ENCODE data around the gene NAA15.
"Not testable (repeated sequence)": the region's sequence is repeated elsewhere in the genome, so short reads cannot be mapped to it uniquely, and the experiment has no call there.

NAA15 gene

GRCh38 chr4:139301113-139301820, at the start of gene NAA15:
Gene NAA15 (plus strand): TSS chr4:139301505. CDS start chr4:139301778, 273 bp downstream.
- H3K9me3 ChIP-seq (ENCODE audit: control insufficient read depth in 2 of 2, low read length in 2 of 2): no peaks in the 10 kb centered on the region
- peak within 1 kb of the TSS; percentile 92 to 96 for H3K9ac ChIP-seq (ENCODE audit: low read depth in 1 of 2, low read length in 2 of 2)
- no peaks in the 10 kb centered on the region for H3K27me3 ChIP-seq (ENCODE audit: control insufficient read depth in 2 of 2, insufficient read depth in 2 of 2, low read length in 2 of 2)
- peak within 1 kb of the TSS; percentile 84 to 99 for H3K4me3 ChIP-seq (ENCODE audit: low read length in 2 of 2)
- H3K27ac ChIP-seq (ENCODE audit: low read depth in 2 of 2, low read length in 2 of 2): peak within 1 kb of the TSS; percentile 93 to 98
- H3K4me1 ChIP-seq (ENCODE audit: control insufficient read depth in 2 of 2, insufficient read depth in 2 of 2, low read length in 2 of 2): peaks cover 12 to 23% of the 10 kb centered on the region in 2 donors
- peaks cover 0 to 2% of the 10 kb centered on the region in 2 donors for H3K36me3 ChIP-seq (ENCODE audit: control insufficient read depth in 2 of 2, insufficient read depth in 2 of 2, low read length in 2 of 2)

- H3K27me3 ChIP-seq (ENCODE audit: control insufficient read depth in 2 of 2, insufficient read depth in 2 of 2, low read length in 2 of 2): no peaks in the 10 kb centered on the region
- no peak overlapping the region for H3K9ac ChIP-seq (ENCODE audit: low read depth in 1 of 2, low read length in 2 of 2)
- no peaks in the 10 kb centered on the region for H3K9me3 ChIP-seq (ENCODE audit: control insufficient read depth in 2 of 2, low read length in 2 of 2)
- H3K4me1 ChIP-seq (ENCODE audit: control insufficient read depth in 2 of 2, insufficient read depth in 2 of 2, low read length in 2 of 2): peaks cover 0 to 3% of the 10 kb centered on the region in 2 donors
- H3K4me3 ChIP-seq (ENCODE audit: low read length in 2 of 2): no peak overlapping the region
- H3K36me3 ChIP-seq (ENCODE audit: control insufficient read depth in 2 of 2, insufficient read depth in 2 of 2, low read length in 2 of 2): no peaks in the 10 kb centered on the region
- no peak overlapping the region for H3K27ac ChIP-seq (ENCODE audit: low read depth in 2 of 2, low read length in 2 of 2)
Measured at GRCh38 chr4:139253046-139253445, 48.3 kb upstream of the NAA15 start.

GRCh38 chr4:139253713-139254112, 47.6 kb upstream of the NAA15 start:
- peaks cover 0 to 3% of the 10 kb centered on the region in 2 donors for H3K4me1 ChIP-seq (ENCODE audit: control insufficient read depth in 2 of 2, insufficient read depth in 2 of 2, low read length in 2 of 2)
- H3K9ac ChIP-seq (ENCODE audit: low read depth in 1 of 2, low read length in 2 of 2): no peak overlapping the region
- H3K27ac ChIP-seq (ENCODE audit: low read depth in 2 of 2, low read length in 2 of 2): no peak overlapping the region
- H3K4me3 ChIP-seq (ENCODE audit: low read length in 2 of 2): no peak overlapping the region
- H3K36me3 ChIP-seq (ENCODE audit: control insufficient read depth in 2 of 2, insufficient read depth in 2 of 2, low read length in 2 of 2): no peaks in the 10 kb centered on the region
- H3K27me3 ChIP-seq (ENCODE audit: control insufficient read depth in 2 of 2, insufficient read depth in 2 of 2, low read length in 2 of 2): no peaks in the 10 kb centered on the region
- no peaks in the 10 kb centered on the region for H3K9me3 ChIP-seq (ENCODE audit: control insufficient read depth in 2 of 2, low read length in 2 of 2)

GRCh38 chr4:139255581-139255980, 45.7 kb upstream of the NAA15 start:
- H3K4me1 ChIP-seq (ENCODE audit: control insufficient read depth in 2 of 2, insufficient read depth in 2 of 2, low read length in 2 of 2); H3K27ac ChIP-seq (ENCODE audit: low read depth in 2 of 2, low read length in 2 of 2): not testable (repeated sequence)

GRCh38 chr4:139256349-139256748, 45.0 kb upstream of the NAA15 start:
- peaks cover 0 to 3% of the 10 kb centered on the region in 2 donors for H3K4me1 ChIP-seq (ENCODE audit: control insufficient read depth in 2 of 2, insufficient read depth in 2 of 2, low read length in 2 of 2)
- no peaks in the 10 kb centered on the region for H3K9me3 ChIP-seq (ENCODE audit: control insufficient read depth in 2 of 2, low read length in 2 of 2)
- H3K9ac ChIP-seq (ENCODE audit: low read depth in 1 of 2, low read length in 2 of 2): no peak overlapping the region

More at GRCh38 chr4:139255581-139255980, 45.7 kb upstream of the NAA15 start:
- H3K36me3 ChIP-seq (ENCODE audit: control insufficient read depth in 2 of 2, insufficient read depth in 2 of 2, low read length in 2 of 2); H3K9ac ChIP-seq (ENCODE audit: low read depth in 1 of 2, low read length in 2 of 2); H3K9me3 ChIP-seq (ENCODE audit: control insufficient read depth in 2 of 2, low read length in 2 of 2); H3K4me3 ChIP-seq (ENCODE audit: low read length in 2 of 2); H3K27me3 ChIP-seq (ENCODE audit: control insufficient read depth in 2 of 2, insufficient read depth in 2 of 2, low read length in 2 of 2): not testable (repeated sequence)

GRCh38 chr4:139265654-139266053, 35.7 kb upstream of the NAA15 start:
- H3K9me3 ChIP-seq (ENCODE audit: control insufficient read depth in 2 of 2, low read length in 2 of 2): no peaks in the 10 kb centered on the region
- H3K4me3 ChIP-seq (ENCODE audit: low read length in 2 of 2): no peak overlapping the region
- H3K9ac ChIP-seq (ENCODE audit: low read depth in 1 of 2, low read length in 2 of 2): no peak overlapping the region
- peaks cover 0 to 4% of the 10 kb centered on the region in 2 donors for H3K4me1 ChIP-seq (ENCODE audit: control insufficient read depth in 2 of 2, insufficient read depth in 2 of 2, low read length in 2 of 2)
- H3K36me3 ChIP-seq (ENCODE audit: control insufficient read depth in 2 of 2, insufficient read depth in 2 of 2, low read length in 2 of 2): no peaks in the 10 kb centered on the region
- H3K27ac ChIP-seq (ENCODE audit: low read depth in 2 of 2, low read length in 2 of 2): no peak overlapping the region
- H3K27me3 ChIP-seq (ENCODE audit: control insufficient read depth in 2 of 2, insufficient read depth in 2 of 2, low read length in 2 of 2): no peaks in the 10 kb centered on the region

More at GRCh38 chr4:139256349-139256748, 45.0 kb upstream of the NAA15 start:
- Histone ChIP-seq H3K4me3 (ENCODE audit: low read length in 2 of 2) (no peak overlapping the region), H3K27me3 (ENCODE audit: control insufficient read depth in 2 of 2, insufficient read depth in 2 of 2, low read length in 2 of 2) (no peaks in the 10 kb centered on the region), H3K27ac (ENCODE audit: low read depth in 2 of 2, low read length in 2 of 2) (no peak overlapping the region), H3K36me3 (ENCODE audit: control insufficient read depth in 2 of 2, insufficient read depth in 2 of 2, low read length in 2 of 2) (no peaks in the 10 kb centered on the region)

- Histone ChIP-seq H3K27ac (ENCODE audit: low read depth in 2 of 2, low read length in 2 of 2) (peak overlapping the region; percentile 5 to 34), H3K4me1 (ENCODE audit: control insufficient read depth in 2 of 2, insufficient read depth in 2 of 2, low read length in 2 of 2) (peaks cover 0 to 4% of the 10 kb centered on the region in 2 donors), H3K27me3 (ENCODE audit: control insufficient read depth in 2 of 2, insufficient read depth in 2 of 2, low read length in 2 of 2) (no peaks in the 10 kb centered on the region), H3K4me3 (ENCODE audit: low read length in 2 of 2) (peak overlapping the region; percentile 54 to 66), H3K36me3 (ENCODE audit: control insufficient read depth in 2 of 2, insufficient read depth in 2 of 2, low read length in 2 of 2) (no peaks in the 10 kb centered on the region), H3K9ac (ENCODE audit: low read depth in 1 of 2, low read length in 2 of 2) (no peak overlapping the region), H3K9me3 (ENCODE audit: control insufficient read depth in 2 of 2, low read length in 2 of 2) (no peaks in the 10 kb centered on the region)
Measured at GRCh38 chr4:139266208-139266582, 35.1 kb upstream of the NAA15 start.

GRCh38 chr4:139266583-139267257, 34.6 kb upstream of the NAA15 start:
- Histone ChIP-seq H3K9ac (ENCODE audit: low read depth in 1 of 2, low read length in 2 of 2) (no peak overlapping the region), H3K27me3 (ENCODE audit: control insufficient read depth in 2 of 2, insufficient read depth in 2 of 2, low read length in 2 of 2) (no peaks in the 10 kb centered on the region), H3K4me3 (ENCODE audit: low read length in 2 of 2) (peak overlapping the region; percentile 54 to 66), H3K9me3 (ENCODE audit: control insufficient read depth in 2 of 2, low read length in 2 of 2) (no peaks in the 10 kb centered on the region), H3K36me3 (ENCODE audit: control insufficient read depth in 2 of 2, insufficient read depth in 2 of 2, low read length in 2 of 2) (no peaks in the 10 kb centered on the region), H3K27ac (ENCODE audit: low read depth in 2 of 2, low read length in 2 of 2) (peak overlapping the region; percentile 5 to 34), H3K4me1 (ENCODE audit: control insufficient read depth in 2 of 2, insufficient read depth in 2 of 2, low read length in 2 of 2) (peaks cover 0 to 4% of the 10 kb centered on the region in 2 donors)

- no peak overlapping the region for H3K27ac ChIP-seq (ENCODE audit: low read depth in 2 of 2, low read length in 2 of 2)
- no peaks in the 10 kb centered on the region for H3K9me3 ChIP-seq (ENCODE audit: control insufficient read depth in 2 of 2, low read length in 2 of 2)
Measured at GRCh38 chr4:139267301-139267700, 34.0 kb upstream of the NAA15 start.

GRCh38 chr4:139273835-139274234, 27.5 kb upstream of the NAA15 start:
- Histone ChIP-seq H3K27ac (ENCODE audit: low read depth in 2 of 2, low read length in 2 of 2) (no peak overlapping the region), H3K9me3 (ENCODE audit: control insufficient read depth in 2 of 2, low read length in 2 of 2) (no peaks in the 10 kb centered on the region), H3K9ac (ENCODE audit: low read depth in 1 of 2, low read length in 2 of 2) (no peak overlapping the region), H3K4me3 (ENCODE audit: low read length in 2 of 2) (no peak overlapping the region), H3K4me1 (ENCODE audit: control insufficient read depth in 2 of 2, insufficient read depth in 2 of 2, low read length in 2 of 2) (no peaks in the 10 kb centered on the region), H3K36me3 (ENCODE audit: control insufficient read depth in 2 of 2, insufficient read depth in 2 of 2, low read length in 2 of 2) (no peaks in the 10 kb centered on the region), H3K27me3 (ENCODE audit: control insufficient read depth in 2 of 2, insufficient read depth in 2 of 2, low read length in 2 of 2) (peaks cover 2 to 3% of the 10 kb centered on the region in 2 donors)

More at GRCh38 chr4:139267301-139267700, 34.0 kb upstream of the NAA15 start:
- H3K4me3 ChIP-seq (ENCODE audit: low read length in 2 of 2): no peak overlapping the region
- no peaks in the 10 kb centered on the region for H3K36me3 ChIP-seq (ENCODE audit: control insufficient read depth in 2 of 2, insufficient read depth in 2 of 2, low read length in 2 of 2)
- no peak overlapping the region for H3K9ac ChIP-seq (ENCODE audit: low read depth in 1 of 2, low read length in 2 of 2)
- H3K4me1 ChIP-seq (ENCODE audit: control insufficient read depth in 2 of 2, insufficient read depth in 2 of 2, low read length in 2 of 2): peaks cover 0 to 4% of the 10 kb centered on the region in 2 donors
- H3K27me3 ChIP-seq (ENCODE audit: control insufficient read depth in 2 of 2, insufficient read depth in 2 of 2, low read length in 2 of 2): no peaks in the 10 kb centered on the region
